Superior temporal gyrus (tissue), 1 donor: ENCODE measurements around the gene PFAS.
"Not testable (repeated sequence)": the region's sequence is repeated elsewhere in the genome, so short reads cannot be mapped to it uniquely, and the experiment has no call there.

Experiments
- DNase-seq: peaks from one replicate; pipeline ENCODE4 v3.0.0-alpha.2; 2016; ENCODE audit errors: extremely low spot score

The PFAS gene

GRCh38 chr17:8225813-8226535 is 23.1 kb upstream of the PFAS start:
- peak; percentile 87 for DNase-seq

- DNase-seq = peak; percentile 92
Observed at GRCh38 chr17:8226536-8227237, 22.4 kb upstream of the PFAS start.

GRCh38 chr17:8227238-8227581 is 21.9 kb upstream of the PFAS start:
- no peak for DNase-seq

GRCh38 chr17:8231701-8232100 is 17.4 kb upstream of the PFAS start:
- no peak for DNase-seq

GRCh38 chr17:8234361-8235270 is 14.5 kb upstream of the PFAS start:
- no peak for DNase-seq

GRCh38 chr17:8235676-8236075 is 13.4 kb upstream of the PFAS start:
- no peak for DNase-seq

- no peak for DNase-seq
Observed at GRCh38 chr17:8237175-8237574, 11.9 kb upstream of the PFAS start.

GRCh38 chr17:8237886-8238285 is 11.2 kb upstream of the PFAS start:
- no peak for DNase-seq

GRCh38 chr17:8243827-8244226 is 5.3 kb upstream of the PFAS start:
- no peak for DNase-seq

- DNase-seq = no peak
Observed at GRCh38 chr17:8244768-8245167, 4.3 kb upstream of the PFAS start.

- DNase-seq = peak; percentile 10
Observed at GRCh38 chr17:8249621-8250500, 772 bp downstream of the PFAS start.

GRCh38 chr17:8251411-8251810 is 2.3 kb downstream of the PFAS start:
- DNase-seq = not testable (repeated sequence)

GRCh38 chr17:8253801-8254200 is 4.7 kb downstream of the PFAS start:
- DNase-seq = peak; percentile 16

GRCh38 chr17:8254881-8255280 is 5.8 kb downstream of the PFAS start:
- no peak for DNase-seq

- DNase-seq = no peak
Observed at GRCh38 chr17:8255499-8255898, 6.4 kb downstream of the PFAS start.

- no peak for DNase-seq
Observed at GRCh38 chr17:8256291-8256690, 7.2 kb downstream of the PFAS start.

GRCh38 chr17:8256691-8257090 is 7.6 kb downstream of the PFAS start:
- DNase-seq = no peak

GRCh38 chr17:8257801-8258200 is 8.7 kb downstream of the PFAS start:
- no peak for DNase-seq

- no peak for DNase-seq
Observed at GRCh38 chr17:8264320-8264719, 15.2 kb downstream of the PFAS start.

- DNase-seq = no peak
Observed at GRCh38 chr17:8264836-8265542, 15.9 kb downstream of the PFAS start.
